KMS-11 (cell line): ENCODE measurements around the gene KLF16.
A peak's percentile ranks its signal among the peaks of the same experiment; 100 is the strongest.

Experiments used
- H2AFZ ChIP-seq: fragments of 200-600 bp; sonication (generic); 2 replicates; pipeline ENCODE4 v1.6.1; 2016; ENCODE audit warnings: antibody characterized with exemption, mixed run types, low read depth
- H3K27ac ChIP-seq: fragments of 200-600 bp; sonication (generic); 2 replicates; pipeline ENCODE4 v1.6.1; 2016; ENCODE audit warnings: mild to moderate bottlenecking, mixed run types
- H3K27me3 ChIP-seq: fragments of 200-600 bp; sonication (generic); 2 replicates; pipeline ENCODE4 v1.6.1; 2017; ENCODE audit warnings: mild to moderate bottlenecking, low read depth, mixed run types, moderate library complexity; ENCODE audit not compliant: insufficient read depth
- H3K36me3 ChIP-seq: fragments of 200-600 bp; sonication (generic); 2 replicates; pipeline ENCODE4 v1.6.1; 2017; ENCODE audit warnings: mild to moderate bottlenecking, mixed run types; ENCODE audit not compliant: insufficient read depth
- H3K4me1 ChIP-seq: fragments of 200-600 bp; sonication (generic); 2 replicates; pipeline ENCODE4 v1.6.1; 2016; ENCODE audit warnings: mild to moderate bottlenecking, low read depth, mixed run types; ENCODE audit not compliant: poor library complexity, severe bottlenecking
- H3K4me2 ChIP-seq: fragments of 200-600 bp; sonication (generic); 2 replicates; pipeline ENCODE4 v1.7.0; 2016; ENCODE audit warnings: mild to moderate bottlenecking, mixed run types
- H3K4me3 ChIP-seq: fragments of 200-600 bp; sonication (generic); IDR thresholded peaks from 2 replicates; pipeline ENCODE4 v1.6.1; 2017; ENCODE audit warnings: low read depth, low read length, mixed read lengths; ENCODE audit not compliant: insufficient read depth
- H3K79me2 ChIP-seq: fragments of 200-600 bp; sonication (generic); 2 replicates; pipeline ENCODE4 v1.6.1; 2016; ENCODE audit warnings: low read depth, mixed run types; ENCODE audit not compliant: insufficient read depth
- H3K9ac ChIP-seq: fragments of 200-600 bp; sonication (generic); 2 replicates; pipeline ENCODE4 v1.6.1; 2016; ENCODE audit warnings: mild to moderate bottlenecking, mixed run types
- H4K20me1 ChIP-seq: fragments of 200-600 bp; sonication (generic); 2 replicates; pipeline ENCODE4 v1.6.1; 2016; ENCODE audit warnings: mild to moderate bottlenecking, mixed run types; ENCODE audit not compliant: insufficient read depth
- TF ChIP-seq, protein P1 (sequence below): fragments of 200-600 bp; sonication (generic); conservative IDR thresholded peaks from 2 replicates; pipeline ENCODE4 v1.6.1; 2017; ENCODE audit warnings: low read depth, mild to moderate bottlenecking, antibody characterized with exemption, low read length, moderate library complexity, mixed read lengths

The KLF16 gene

DNA sequence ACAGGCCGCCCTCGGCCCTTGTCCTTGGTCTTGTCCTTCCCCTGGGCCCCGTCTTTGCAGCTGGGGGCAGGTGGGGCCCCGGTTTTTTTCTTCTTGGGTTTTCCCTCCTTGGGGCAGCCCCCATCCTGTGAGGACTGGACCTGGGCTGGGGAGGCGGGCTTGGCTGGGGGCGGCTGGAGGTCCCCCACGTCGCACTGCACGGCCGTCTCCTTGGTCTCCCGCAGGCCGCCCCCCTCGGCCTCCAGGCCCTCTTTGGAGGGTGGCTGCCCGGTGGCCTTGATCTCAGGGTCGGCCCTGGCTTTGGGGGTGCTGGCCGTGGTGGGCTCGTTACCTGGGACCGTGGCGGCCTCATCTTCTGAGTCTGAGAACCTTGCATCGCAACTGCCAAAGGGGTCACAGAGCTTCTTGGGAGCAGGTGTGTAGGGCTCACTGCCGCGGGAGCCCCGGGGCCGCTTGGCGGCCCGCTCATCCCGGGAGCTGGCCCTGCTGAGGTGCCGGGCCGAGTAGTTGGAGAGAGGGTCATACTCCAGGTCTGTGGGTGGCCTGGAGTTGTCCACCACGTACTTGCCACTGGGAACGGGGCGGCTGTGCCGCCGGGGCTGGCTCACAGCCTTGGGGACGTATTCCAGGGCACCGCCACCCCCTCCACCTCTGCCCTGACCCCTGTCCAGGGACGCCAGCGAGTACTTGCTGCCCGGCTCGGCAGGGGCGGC is 35.7 kb downstream of the KLF16 start:
- H3K27ac ChIP-seq: no peak overlapping the region
- TF ChIP-seq, protein P1, sequence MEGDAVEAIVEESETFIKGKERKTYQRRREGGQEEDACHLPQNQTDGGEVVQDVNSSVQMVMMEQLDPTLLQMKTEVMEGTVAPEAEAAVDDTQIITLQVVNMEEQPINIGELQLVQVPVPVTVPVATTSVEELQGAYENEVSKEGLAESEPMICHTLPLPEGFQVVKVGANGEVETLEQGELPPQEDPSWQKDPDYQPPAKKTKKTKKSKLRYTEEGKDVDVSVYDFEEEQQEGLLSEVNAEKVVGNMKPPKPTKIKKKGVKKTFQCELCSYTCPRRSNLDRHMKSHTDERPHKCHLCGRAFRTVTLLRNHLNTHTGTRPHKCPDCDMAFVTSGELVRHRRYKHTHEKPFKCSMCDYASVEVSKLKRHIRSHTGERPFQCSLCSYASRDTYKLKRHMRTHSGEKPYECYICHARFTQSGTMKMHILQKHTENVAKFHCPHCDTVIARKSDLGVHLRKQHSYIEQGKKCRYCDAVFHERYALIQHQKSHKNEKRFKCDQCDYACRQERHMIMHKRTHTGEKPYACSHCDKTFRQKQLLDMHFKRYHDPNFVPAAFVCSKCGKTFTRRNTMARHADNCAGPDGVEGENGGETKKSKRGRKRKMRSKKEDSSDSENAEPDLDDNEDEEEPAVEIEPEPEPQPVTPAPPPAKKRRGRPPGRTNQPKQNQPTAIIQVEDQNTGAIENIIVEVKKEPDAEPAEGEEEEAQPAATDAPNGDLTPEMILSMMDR: no peak
- no peaks in the 10 kb centered on the region for H3K36me3 ChIP-seq
- no peak overlapping the region for H3K9ac ChIP-seq
- no peaks in the 10 kb centered on the region for H3K27me3 ChIP-seq
- no peaks in the 10 kb centered on the region for H3K4me1 ChIP-seq
- no peaks in the 10 kb centered on the region for H4K20me1 ChIP-seq
- H3K4me2 ChIP-seq: no peak overlapping the region
- H3K79me2 ChIP-seq: peaks cover 7% of the 10 kb centered on the region; the same call in 1 of the 2 replicates
- H2AFZ ChIP-seq: no peak overlapping the region
- H3K4me3 ChIP-seq: no peak overlapping the region

GRCh38 chr19:1826557-1827521 is 36.5 kb downstream of the KLF16 start:
- no peaks in the 10 kb centered on the region for H3K4me1 ChIP-seq
- no peak overlapping the region for H3K9ac ChIP-seq
- no peak overlapping the region for H3K27ac ChIP-seq

DNA sequence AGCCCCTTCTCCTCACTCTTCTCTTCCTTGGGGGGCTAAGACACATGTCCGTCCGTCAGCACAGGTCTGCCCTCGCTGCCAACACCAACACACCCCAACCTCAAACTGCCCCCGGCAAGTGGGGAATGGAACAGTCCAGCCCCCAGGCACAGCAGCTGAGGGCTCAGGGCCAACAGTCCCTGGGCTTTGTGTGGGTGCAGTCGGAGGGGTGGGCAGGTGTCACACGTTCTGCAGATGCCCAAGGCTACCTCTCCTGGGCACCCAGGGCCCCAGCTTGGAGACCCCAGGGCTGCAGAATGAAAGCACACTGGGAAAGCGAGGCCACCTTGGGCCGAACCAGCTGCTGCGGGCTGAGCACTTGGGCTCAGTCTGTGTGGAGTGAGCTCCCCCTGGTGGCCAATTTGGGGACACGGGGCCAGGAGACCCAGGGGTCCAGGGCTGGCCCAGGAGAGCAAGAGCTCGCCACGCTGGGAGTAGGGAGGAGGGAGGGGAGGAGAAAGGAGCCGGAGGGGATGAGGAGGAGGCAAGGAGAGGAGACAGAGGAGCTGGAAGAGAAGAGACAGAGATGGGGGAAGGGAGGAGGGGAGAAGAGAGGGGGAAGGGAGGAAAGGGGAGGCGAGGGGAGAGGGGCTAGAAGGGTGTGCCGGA is 37.3 kb downstream of the KLF16 start:
- H2AFZ ChIP-seq: no peak overlapping the region
- H3K9ac ChIP-seq: no peak overlapping the region
- no peaks in the 10 kb centered on the region for H3K4me1 ChIP-seq
- TF ChIP-seq, protein P1: peak; percentile 92
- peaks cover 7% of the 10 kb centered on the region; the same call in 1 of the 2 replicates for H3K79me2 ChIP-seq
- no peaks in the 10 kb centered on the region for H3K27me3 ChIP-seq
- no peak overlapping the region for H3K27ac ChIP-seq
- H4K20me1 ChIP-seq: no peaks in the 10 kb centered on the region
- no peak overlapping the region for H3K4me3 ChIP-seq
- no peak overlapping the region for H3K4me2 ChIP-seq
- H3K36me3 ChIP-seq: no peaks in the 10 kb centered on the region

More at GRCh38 chr19:1826557-1827521, 36.5 kb downstream of the KLF16 start:
- H4K20me1 ChIP-seq: no peaks in the 10 kb centered on the region
- peaks cover 7% of the 10 kb centered on the region; the same call in 1 of the 2 replicates for H3K79me2 ChIP-seq
- no peak overlapping the region for H3K4me3 ChIP-seq
- H2AFZ ChIP-seq: no peak overlapping the region
- H3K4me2 ChIP-seq: no peak overlapping the region
- no peaks in the 10 kb centered on the region for H3K36me3 ChIP-seq
- H3K27me3 ChIP-seq: no peaks in the 10 kb centered on the region
- TF ChIP-seq, protein P1: no peak

DNA sequence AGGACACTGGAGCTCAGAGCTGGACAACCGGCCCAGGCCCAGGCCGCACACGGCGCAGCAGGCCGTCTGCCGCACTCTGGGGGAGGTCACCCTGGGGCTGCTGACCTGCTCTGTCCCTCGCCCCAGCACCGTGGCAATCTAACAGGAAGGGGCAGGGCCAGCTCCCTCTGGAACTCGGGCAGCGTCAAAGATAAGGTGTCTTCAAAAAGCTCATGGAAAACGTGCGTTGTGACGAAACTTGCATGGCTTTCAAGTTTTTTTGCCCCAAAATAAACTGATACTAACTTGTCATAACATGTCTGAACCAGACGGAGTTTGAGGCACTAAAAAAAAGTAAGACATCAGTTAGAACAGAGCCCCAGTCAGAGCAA is 39.1 kb downstream of the KLF16 start:
- no peak overlapping the region for H2AFZ ChIP-seq
- H3K4me3 ChIP-seq: no peak overlapping the region
- TF ChIP-seq, protein P1: no peak
- no peaks in the 10 kb centered on the region for H4K20me1 ChIP-seq
- H3K27me3 ChIP-seq: no peaks in the 10 kb centered on the region
- H3K36me3 ChIP-seq: no peaks in the 10 kb centered on the region
- no peak overlapping the region for H3K9ac ChIP-seq
- no peak overlapping the region for H3K4me2 ChIP-seq
- no peaks in the 10 kb centered on the region; the same call in 1 of the 2 replicates for H3K79me2 ChIP-seq
- H3K27ac ChIP-seq: no peak overlapping the region
- H3K4me1 ChIP-seq: no peaks in the 10 kb centered on the region
